Effector CD8-positive, alpha-beta T cell (primary cell): ENCODE results near the gene TBC1D2.

Experiments used
- DNase-seq: peaks from one replicate; lab custom pipeline; 2025; lab: John Stamatoyannopoulos, UW

TBC1D2 gene

DNA sequence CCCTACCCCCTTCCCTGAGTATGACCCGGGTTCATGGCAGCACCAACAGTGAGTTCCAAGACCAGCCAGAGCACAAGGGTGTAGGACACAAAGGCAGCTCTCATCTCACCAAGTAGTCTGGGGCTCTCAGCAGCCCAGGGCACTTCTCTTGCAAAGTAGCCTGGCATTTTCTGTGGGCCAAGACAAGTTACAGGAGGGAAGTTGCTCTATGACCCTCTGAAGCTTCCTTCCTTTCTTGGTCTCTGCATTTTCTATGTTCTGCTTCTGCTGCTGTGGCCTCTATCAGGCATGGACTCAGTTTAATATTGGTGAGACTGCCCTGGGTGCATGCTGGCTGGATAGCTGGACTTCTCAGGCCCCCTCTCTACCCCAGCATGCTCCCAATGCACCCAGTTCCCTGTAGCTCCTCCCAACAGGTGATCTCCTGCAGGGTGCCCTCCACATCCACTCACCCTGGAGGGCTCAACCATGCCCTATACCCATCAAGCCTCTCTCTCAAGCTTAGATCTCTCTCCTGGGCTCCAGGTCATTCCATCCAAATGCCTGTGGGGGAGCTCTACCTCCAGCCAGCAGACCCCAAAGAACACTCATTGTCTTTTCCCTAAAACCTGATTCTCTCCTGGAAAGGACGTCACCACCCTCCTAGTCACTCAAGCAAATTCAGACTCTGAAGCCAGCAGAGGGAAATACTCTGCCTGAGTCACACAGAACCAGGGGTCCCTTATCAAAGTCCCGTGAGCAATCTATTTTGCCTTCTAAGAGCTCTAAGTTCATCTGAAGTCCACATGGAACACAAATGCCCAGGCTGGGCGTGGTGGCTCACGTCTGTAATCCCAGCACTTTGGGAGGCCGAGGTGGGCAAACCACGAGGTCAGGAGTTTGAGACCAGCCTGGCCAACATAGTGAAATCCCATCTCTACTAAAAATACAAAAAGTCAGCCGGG is 13.8 kb downstream of the TBC1D2 start:
- no peak for DNase-seq

DNA sequence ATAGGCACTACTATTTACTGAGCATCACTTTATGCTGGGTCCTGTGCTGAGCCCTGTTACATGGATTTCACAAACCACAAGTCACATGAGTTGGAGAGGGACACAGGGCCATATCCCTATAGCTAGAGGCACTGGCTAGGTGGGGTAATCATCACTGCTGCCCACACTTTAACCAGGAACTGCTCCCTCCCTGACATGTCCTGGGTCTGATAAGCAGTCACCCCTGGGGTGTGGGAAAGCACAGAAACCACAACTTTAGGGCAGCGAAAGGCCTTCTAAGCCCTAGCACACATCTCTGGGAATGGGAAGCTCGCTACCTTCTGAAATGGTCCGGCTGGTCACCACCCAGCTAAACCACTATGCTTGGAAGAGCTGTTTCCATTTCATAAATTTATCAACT is 15.0 kb downstream of the TBC1D2 start:
- DNase-seq, result no peak

DNA sequence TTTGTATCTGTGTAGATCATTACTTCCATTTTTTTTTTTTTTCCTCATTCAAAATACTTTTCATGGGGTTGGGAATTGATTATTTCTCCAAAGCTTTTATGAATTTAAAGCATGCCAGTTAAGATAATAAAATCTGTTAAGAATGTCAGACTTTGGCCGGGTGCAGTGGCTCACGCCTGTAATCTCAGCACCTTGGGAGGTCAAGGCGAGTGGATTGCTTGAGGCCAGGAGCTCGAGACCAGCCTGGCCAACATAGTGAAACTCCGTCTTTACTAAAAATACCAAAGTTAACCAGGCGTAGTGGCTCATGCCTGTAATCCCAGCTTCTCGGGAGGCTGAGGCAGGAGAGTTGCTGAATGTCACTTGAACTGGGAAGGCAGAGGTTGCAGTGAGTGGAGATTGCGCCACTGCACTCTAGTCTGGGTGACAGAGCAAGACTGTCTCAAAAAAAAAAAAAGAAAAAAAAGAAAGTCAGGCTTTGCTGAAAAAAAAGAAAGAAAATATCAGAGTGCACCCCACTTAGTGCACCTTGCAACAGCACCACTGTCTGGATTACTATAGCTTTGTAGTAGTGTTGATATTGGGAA is 18.5 kb downstream of the TBC1D2 start:
- no peak for DNase-seq

- no peak for DNase-seq
Observed at GRCh38 chr9:98235126-98235525, 20.3 kb downstream of the TBC1D2 start.

GRCh38 chr9:98234245-98234825 is 21.1 kb downstream of the TBC1D2 start:
- no peak for DNase-seq

DNA sequence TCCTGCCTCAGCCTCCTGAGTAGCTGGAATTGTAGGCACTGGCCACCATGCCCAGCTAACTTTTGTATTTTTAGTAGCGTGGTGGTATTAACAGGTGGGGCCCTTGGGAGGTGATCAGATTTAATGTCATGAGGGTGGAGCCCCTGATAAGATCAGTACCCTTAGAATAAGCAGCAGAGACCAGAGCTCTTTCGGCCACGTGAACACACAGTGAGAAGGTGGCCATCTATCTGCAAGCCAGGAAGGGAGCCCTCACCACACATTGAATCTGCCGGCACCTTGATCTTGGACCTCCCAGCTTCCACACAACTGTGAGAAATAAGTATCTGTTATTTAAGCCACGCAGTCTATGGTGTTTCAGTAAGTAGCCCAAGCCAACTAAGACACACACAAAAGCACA is 22.5 kb downstream of the TBC1D2 start:
- no peak for DNase-seq

- no peak for DNase-seq
Observed at GRCh38 chr9:98231770-98232478, 23.5 kb downstream of the TBC1D2 start.

DNA sequence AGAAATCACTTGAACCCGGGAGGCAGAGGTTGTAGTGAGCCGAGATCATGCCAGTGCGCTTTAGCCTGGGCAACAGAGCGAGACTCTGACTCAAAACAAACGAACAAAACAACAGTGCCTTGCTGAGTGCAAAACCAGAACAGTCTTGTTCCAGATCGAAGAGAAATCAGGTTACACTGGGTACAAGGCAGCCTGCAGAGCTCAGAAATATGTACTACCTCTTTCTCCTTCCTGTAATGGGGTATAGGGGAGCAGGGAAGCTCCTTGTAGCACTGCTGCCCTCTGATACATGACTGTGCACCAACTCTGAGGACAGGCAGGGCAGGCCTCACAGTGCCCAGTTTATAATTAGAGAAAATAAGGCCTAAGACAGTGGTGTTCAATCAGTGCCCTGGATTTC is 24.7 kb downstream of the TBC1D2 start:
- DNase-seq, result no peak

GRCh38 chr9:98230304-98230703 is 25.1 kb downstream of the TBC1D2 start:
- DNase-seq, result no peak

DNA sequence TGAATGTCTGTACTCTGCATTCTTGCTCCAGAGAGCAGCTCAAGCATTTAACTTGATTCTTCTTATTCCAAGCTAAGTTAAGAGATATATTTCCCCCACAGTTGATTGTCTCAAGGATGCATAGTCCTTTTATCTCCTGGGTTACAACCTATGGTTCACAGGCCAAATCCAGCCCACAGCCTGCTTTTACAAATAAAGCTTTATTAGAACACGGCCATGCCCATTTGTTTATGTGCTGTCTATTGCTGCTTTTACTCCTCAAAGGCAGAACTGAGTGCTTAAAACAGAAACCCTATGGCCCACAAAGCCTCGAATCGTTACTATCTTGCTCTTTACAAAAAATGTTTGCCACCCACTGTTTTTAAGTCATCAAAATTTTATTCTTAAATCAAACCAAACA is 25.8 kb downstream of the TBC1D2 start:
- no peak for DNase-seq

DNA sequence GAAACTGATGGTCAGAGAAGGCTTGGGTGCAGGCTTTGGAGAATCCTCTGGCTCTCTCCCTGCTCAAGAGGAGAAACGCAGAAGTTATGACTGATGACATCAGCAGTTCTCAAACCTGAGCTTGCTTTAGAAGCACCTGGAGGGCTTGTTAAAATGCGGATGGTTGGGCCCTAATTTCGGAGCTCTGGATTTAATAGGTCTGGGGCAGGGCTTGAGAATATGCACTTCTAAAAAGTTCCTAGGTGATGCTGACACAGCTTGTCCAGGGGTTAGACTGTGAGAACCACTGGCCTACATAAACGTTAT is 26.4 kb downstream of the TBC1D2 start:
- no peak for DNase-seq

DNA sequence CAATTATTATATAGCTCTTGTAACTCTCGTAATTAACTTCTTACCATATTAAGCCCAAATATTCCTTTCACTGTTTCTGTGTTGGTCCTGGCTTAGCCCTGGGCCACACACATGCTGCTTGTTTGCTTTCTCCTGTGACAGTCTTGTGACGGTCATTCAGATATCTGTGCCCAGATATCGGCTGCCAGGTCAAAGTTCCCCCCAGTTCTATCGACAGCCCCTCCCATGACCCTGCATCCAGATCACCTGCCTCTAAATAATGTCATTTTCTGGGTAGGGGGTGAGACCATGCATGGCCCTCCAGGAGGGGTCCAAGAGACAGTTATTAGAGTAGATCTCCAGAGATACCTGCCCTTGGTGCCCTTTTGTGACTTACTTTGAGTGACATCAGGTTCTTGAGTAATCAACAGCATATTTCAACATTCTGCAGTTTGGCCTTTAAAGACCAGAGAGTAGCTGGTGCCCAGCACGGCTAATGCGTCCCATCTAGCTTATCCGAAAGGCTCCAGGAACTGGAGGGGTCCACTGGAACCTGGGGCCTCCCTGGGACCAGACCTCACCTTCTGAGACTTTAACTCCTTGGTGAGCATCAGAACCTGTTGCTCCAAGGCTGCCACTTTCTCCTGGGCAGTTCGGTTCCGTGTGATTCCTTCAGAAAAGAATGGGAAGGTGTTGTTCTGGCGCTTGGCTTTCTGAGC is 26.9 kb downstream of the TBC1D2 start:
- no peak for DNase-seq

- no peak for DNase-seq
Observed at GRCh38 chr9:98227883-98228282, 27.6 kb downstream of the TBC1D2 start.

- no peak for DNase-seq
Observed at GRCh38 chr9:98226957-98227356, 28.5 kb downstream of the TBC1D2 start.

DNA sequence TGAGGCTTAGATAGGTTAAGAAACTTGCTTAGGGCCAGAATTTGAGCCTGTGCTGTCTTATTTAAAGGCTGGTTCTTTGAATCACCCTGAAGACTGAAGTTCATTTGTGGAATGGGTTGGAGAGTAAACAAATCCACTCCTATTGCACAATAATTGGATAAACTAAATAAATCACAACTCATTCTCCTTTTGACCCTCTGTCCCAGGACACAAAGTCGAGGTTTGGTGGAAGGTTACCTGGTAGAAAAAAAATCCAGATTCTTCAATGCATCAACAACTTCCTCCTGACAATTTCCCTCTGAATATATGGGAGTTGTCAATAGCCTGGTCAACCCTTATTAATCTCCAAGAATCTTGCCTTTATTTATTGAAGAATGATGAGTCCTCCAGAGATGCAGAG is 28.9 kb downstream of the TBC1D2 start:
- no peak for DNase-seq

- DNase-seq, result no peak
Observed at GRCh38 chr9:98225015-98225442, 30.4 kb downstream of the TBC1D2 start.

- no peak for DNase-seq
Observed at GRCh38 chr9:98222885-98223691, 32.4 kb downstream of the TBC1D2 start.

GRCh38 chr9:98220911-98221310 is 34.5 kb downstream of the TBC1D2 start:
- DNase-seq, result no peak

DNA sequence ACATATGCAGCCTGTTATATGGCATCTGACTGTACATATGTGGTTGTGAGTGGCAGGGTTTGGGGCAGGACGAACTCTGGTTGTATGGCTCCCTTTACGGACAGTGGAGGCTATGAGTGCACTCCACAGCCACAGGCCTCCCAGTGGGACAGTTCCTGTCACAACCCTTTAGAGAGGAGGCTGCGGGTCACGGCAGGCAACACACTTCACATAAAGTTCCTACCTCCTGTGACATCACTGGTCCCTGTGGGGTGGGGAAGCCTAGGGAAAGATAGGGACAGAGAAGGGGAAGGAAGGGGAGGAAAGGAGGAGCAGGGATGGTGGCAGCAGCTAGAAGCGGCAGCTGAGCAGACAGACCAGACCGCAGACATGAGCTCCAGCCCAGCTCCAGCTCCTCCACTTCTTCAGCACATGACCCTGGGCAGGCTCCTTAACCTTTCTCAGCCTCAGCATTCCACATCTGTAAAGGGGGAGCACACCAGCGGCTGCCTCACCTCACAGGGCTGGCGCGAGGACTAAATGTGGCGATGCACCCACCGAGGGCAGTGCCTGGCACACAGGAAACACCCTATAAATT is 35.6 kb downstream of the TBC1D2 start:
- DNase-seq, result no peak

GRCh38 chr9:98219364-98219716 is 36.1 kb downstream of the TBC1D2 start:
- DNase-seq, result no peak
